Progenitor cell of endocrine pancreas (in vitro differentiated cells): ENCODE measurements around the gene WWC2. TPM values are rescaled to one million over a fixed set of nuclear protein-coding genes. Genes with fewer than 3 reads are reported as not detected.

Source experiments
- DNase-seq: peaks from one replicate; pipeline ENCODE4 v3.0.0; 2021; ENCODE audit warnings: low spot score; ENCODE audit not compliant: unreplicated experiment
- H3K27ac Mint-ChIP-seq: 2 replicates; pipeline ENCODE4 v1.8.0; 2021; ENCODE audit warnings: mild to moderate bottlenecking, moderate library complexity, mixed read lengths
- H3K27me3 Mint-ChIP-seq: 2 replicates; pipeline ENCODE4 v1.8.0; 2021; ENCODE audit warnings: mixed read lengths
- H3K36me3 Mint-ChIP-seq: 2 replicates; pipeline ENCODE4 v1.8.0; 2022; ENCODE audit warnings: mixed read lengths; ENCODE audit not compliant: insufficient read depth
- H3K4me1 Mint-ChIP-seq: 2 replicates; pipeline ENCODE4 v1.8.0; 2021; ENCODE audit warnings: low read depth, mixed read lengths
- H3K4me3 Mint-ChIP-seq: 2 replicates; pipeline ENCODE4 v1.8.0; 2021; ENCODE audit warnings: low read depth, mild to moderate bottlenecking, moderate library complexity, mixed read lengths
- H3K9me3 Mint-ChIP-seq: 2 replicates; pipeline ENCODE4 v1.8.0; 2021; ENCODE audit warnings: low read depth, mixed read lengths
- total RNA-seq: library from RNA; stranded (reverse); gene quantifications from 2 replicates; pipeline ENCODE4 v1.2.1, GENCODE V29; 2021
- TF ChIP-seq, protein P1 (sequence below): fragments of 200-600 bp; sonication (generic); IDR thresholded peaks from one replicate; pipeline ENCODE4 v1.5.0; 2021; ENCODE audit warnings: antibody characterized with exemption, mild to moderate bottlenecking; ENCODE audit not compliant: unreplicated experiment

Gene WWC2
- total RNA-seq, 1 donor from 2014 or later, result 57.0 TPM

DNA sequence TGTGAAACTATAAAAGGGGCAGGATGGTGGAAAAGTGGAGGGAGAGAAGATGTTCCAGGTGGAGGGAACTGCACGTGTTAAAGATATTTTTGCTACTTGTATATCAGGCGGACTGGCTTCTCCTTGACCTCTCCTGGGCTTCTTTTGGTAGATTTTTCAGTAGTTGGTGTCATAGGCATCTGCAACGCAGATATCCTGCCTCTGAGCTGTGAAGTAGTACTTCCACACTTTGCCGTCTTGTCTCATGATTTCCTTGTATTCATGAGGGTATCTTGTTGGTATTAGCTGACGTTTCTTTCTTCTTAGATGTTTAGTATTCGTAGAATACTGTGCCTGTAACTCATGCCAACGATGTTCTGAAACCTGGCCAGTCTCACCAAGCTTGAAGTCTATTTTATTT, 81.0 kb downstream of the WWC2 start:
- Mint-ChIP-seq H3K4me3 (no peak overlapping the region), H3K4me1 (peaks cover 21% of the 10 kb centered on the region)

DNA sequence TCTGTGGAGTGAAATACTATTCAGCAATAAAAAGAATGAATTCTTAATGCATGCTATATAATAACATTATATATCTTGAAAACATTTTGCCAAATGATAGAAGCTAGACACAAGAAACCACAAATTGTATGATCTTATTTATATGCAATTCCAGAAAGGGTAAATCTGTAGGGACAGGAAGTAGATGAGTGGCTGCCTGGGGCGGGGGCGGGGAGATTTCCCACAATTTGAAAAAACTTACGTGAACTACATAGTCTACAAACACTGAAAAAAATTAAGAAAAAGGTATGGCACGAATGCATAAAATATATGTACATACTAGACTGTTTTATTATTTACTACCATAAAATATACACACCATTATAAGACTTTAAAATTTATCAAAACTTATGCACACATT, 81.6 kb downstream of the WWC2 start:
- no peaks in the 10 kb centered on the region for H3K9me3 Mint-ChIP-seq
- H3K27me3 Mint-ChIP-seq, result no peaks in the 10 kb centered on the region
- H3K4me3 Mint-ChIP-seq, result no peak overlapping the region
- H3K36me3 Mint-ChIP-seq, result peaks cover 6% of the 10 kb centered on the region
- H3K27ac Mint-ChIP-seq, result no peak overlapping the region
- H3K4me1 Mint-ChIP-seq, result peaks cover 19% of the 10 kb centered on the region
- TF ChIP-seq, protein P1, sequence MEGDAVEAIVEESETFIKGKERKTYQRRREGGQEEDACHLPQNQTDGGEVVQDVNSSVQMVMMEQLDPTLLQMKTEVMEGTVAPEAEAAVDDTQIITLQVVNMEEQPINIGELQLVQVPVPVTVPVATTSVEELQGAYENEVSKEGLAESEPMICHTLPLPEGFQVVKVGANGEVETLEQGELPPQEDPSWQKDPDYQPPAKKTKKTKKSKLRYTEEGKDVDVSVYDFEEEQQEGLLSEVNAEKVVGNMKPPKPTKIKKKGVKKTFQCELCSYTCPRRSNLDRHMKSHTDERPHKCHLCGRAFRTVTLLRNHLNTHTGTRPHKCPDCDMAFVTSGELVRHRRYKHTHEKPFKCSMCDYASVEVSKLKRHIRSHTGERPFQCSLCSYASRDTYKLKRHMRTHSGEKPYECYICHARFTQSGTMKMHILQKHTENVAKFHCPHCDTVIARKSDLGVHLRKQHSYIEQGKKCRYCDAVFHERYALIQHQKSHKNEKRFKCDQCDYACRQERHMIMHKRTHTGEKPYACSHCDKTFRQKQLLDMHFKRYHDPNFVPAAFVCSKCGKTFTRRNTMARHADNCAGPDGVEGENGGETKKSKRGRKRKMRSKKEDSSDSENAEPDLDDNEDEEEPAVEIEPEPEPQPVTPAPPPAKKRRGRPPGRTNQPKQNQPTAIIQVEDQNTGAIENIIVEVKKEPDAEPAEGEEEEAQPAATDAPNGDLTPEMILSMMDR, result no peak
- DNase-seq, result no peak

More for the DNA sequence above, 81.0 kb downstream of the WWC2 start:
- H3K27me3 Mint-ChIP-seq, result no peaks in the 10 kb centered on the region
- no peak for DNase-seq
- TF ChIP-seq, protein P1, result no peak
- H3K36me3 Mint-ChIP-seq, result peaks cover 6% of the 10 kb centered on the region
- no peak overlapping the region for H3K27ac Mint-ChIP-seq
- H3K9me3 Mint-ChIP-seq, result no peaks in the 10 kb centered on the region

DNA sequence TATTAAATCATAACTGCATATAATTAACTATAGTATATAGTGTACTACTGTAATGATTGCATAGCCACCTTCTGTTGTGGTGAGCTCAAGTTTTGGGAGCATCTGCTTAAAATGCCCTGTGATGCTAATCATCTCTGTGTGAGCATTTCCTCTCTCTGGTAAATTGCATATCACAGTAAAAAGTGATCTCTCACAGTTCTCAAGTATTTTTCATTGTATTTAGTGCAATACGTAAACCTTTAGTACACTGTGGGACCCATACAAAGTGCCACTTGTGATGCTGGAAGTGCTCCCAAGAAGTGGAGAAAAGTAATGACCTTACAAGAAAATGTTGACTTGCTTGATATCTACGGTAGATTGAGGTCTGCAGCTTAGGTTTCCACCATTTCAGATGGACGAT, 82.0 kb downstream of the WWC2 start:
- H3K27ac Mint-ChIP-seq, result no peak overlapping the region
- H3K36me3 Mint-ChIP-seq, result peaks cover 6% of the 10 kb centered on the region
- H3K4me3 Mint-ChIP-seq, result no peak overlapping the region
- peaks cover 14% of the 10 kb centered on the region for H3K4me1 Mint-ChIP-seq
- no peak for DNase-seq
- no peaks in the 10 kb centered on the region for H3K9me3 Mint-ChIP-seq
- TF ChIP-seq, protein P1, result no peak
- H3K27me3 Mint-ChIP-seq, result no peaks in the 10 kb centered on the region

DNA sequence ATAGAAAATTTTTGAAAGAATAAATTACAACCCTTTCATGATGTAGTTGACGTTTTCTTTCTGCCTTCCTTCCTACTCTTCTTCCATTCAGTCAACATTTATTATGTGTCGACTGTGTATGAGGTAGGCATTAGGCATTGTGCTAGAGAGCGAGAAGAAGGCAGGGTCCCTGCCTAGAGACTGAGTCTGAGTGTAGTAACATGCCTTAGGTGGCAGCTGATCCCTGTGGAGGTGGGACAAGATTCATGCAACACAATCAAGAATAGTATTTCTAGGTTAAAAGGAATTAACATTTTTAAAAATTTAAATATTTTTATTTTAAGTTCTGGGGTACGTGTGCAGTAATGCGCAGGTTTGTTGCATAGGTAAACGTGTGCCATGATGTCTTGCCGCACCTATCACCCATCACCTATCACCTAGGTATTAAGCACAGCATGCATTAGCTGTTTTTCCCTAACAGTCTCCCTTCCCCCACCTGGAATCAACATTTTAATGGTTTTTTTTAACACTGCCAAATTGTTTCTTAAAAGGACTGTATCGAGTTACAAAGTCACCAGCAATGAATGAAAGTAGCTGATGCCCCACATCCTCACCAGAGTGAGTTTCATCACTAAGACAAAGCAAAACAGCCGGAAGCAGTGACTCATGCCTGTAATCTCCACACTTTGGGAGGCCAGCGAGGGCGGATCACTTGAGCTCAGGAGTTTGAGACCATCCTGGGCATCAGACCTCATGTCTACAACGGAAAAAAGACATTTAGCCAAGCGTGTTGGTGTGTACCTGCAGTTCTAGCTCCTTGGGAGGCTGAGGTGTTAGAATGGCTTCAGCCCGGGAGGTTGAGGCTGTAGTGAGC, 84.0 kb downstream of the WWC2 start:
- Mint-ChIP-seq H3K9me3 (no peaks in the 10 kb centered on the region), H3K27me3 (no peaks in the 10 kb centered on the region), H3K4me1 (peaks cover 8% of the 10 kb centered on the region), H3K36me3 (peaks cover 8% of the 10 kb centered on the region), H3K27ac (no peak overlapping the region), H3K4me3 (no peak overlapping the region)
- DNase-seq, result no peak
- TF ChIP-seq, protein P1, result no peak

DNA sequence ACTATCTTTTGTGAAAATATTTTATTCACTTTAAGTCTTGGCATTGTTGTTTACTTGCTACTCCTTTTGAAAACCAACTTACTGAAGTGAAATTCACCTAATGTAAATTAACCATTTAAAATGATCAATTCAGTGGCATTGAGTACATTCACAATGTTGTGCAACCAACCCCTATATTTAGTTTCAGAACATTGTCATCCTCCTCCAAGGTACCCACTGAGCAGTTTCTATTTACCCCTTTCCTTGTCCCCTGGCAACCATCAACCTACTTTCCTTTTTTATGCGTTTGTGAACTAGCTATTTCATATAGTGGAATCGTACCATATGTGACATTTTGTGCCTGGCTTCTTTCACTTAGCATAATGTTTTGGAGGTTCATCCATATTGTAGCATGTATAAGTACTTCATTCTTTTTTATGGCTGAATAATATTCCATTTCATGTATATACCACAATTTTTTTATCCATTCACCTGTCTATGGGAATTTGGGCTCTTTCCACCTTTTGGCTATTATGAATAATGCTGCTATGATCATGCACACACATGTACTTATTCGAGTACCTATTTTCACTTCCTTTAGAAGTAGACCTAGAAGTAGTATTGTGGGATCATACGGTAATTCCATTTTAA, 85.0 kb downstream of the WWC2 start:
- Mint-ChIP-seq H3K27ac (no peak overlapping the region), H3K36me3 (peaks cover 10% of the 10 kb centered on the region), H3K9me3 (no peaks in the 10 kb centered on the region), H3K4me3 (no peak overlapping the region), H3K27me3 (no peaks in the 10 kb centered on the region), H3K4me1 (peaks cover 8% of the 10 kb centered on the region)
- TF ChIP-seq, protein P1, result no peak
- no peak for DNase-seq
